ENCODE data around the gene PDK1.

Gene PDK1

DNA sequence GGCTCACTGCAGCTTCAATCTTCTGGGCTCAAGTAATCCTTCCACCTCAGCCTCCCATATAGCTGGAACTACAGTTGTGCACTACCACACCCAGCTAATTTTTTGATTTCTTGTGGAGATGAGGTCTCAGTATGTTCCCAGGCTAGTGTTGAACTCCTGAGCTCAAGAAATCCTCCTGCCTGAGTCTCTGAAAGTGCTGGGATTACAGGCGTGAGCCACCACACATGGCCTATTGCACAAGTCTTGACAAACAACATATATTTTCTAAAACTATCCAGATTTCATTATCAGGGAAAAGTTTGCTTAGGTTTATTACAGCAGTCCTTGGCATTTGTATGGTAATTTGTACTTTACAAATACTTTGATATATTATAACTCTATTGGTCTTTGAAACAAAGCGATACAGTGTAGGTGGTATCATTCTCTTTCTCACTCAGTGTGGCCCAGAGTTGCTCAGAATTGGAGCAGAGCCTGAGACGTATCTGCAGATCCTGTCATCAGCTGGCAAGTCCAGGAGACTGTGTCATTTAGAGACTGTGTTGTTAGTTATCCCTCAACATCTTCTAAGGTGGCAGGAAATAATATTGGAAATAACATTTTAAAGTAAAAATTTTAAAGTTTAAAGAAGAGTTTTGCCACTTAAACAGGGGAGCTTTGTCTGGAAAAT, 41.4 kb downstream of the PDK1 start:
- DNase-seq: no peak

DNA sequence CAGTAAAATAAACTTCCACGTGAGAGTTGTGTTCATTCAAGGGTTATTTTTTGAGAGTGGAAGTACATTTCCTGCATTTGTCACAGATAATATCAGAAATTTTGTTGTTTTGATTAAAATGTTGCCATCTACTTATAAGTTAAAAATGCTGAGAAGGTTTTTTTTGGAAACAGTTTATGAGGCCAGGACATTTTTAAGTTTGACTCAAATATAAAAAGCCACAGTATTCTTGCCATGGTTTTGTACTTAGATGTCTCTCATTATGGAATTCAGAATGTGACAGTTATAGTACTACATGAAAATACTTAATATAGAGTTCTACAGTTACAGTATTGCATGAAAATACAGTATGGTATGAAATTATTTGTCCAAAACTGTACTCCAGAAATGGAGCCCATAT, 44.1 kb downstream of the PDK1 start:
- DNase-seq: no peak

DNA sequence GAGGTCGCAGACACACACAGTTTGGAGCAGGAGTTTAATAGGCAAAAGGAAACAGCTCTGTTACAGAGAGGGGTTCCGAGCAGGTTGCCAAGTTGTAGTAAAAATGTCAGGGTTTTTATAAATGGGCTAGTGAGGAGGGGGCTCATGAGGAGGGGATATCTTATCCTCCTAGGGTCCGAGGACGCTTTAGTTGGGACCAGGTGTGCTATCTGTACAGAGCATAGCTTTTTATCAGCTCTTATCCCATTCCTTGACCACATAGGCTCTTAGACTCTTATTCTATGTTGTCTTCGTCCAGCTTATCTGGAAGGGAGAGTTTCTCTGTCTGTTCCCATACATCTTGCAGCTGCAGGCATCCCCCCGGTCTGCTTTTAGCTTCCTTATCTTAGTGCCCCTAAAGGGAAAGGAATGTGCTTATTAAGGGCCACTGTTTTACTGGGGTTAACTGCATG, 44.7 kb downstream of the PDK1 start:
- DNase-seq: no peak

DNA sequence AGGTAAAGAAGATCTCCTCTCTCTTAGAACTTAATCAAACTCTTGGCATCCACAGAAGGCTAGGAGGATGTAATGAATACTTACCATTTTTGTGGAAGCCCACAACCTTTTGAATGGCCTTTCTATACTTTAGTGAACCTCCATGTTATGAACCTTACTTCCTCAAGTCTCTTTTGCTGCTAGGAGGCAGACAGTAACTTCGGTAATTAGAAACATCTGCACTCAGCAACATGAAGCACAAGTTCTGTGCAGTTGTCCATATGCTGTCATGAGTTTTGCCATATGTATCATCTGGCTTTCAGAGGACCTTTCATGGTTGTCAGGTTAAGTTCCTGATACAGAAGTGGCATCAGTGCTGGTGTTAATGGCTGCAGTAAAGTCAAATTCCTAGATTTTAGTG, 50.4 kb downstream of the PDK1 start:
- no peak for DNase-seq

DNA sequence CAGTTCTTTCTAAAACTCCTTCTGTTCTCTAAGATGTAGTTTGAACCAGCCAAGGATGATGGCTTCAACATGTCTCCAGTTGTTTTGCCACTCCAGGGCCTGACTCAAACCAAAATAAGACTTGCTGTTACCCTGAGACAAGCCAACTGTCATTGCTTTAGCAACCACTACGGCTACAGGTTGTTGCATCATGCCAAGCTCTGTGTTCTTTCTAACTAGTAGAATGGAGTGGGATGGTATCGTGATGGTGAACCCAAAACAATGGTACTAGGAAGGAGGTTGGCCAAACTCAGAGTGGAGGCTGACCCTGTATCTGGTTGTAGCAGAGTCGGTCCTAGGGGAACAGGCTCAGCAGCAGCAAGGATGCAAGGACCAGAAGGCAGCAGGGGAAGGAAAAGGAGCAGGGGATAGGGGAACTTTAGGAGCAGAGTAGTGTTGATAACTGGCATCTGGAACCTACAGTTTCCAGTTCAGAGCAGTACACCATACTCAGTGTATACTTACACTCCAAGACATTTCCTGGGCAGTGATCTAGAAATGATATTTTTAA, 51.6 kb downstream of the PDK1 start:
- DNase-seq: no peak

DNA sequence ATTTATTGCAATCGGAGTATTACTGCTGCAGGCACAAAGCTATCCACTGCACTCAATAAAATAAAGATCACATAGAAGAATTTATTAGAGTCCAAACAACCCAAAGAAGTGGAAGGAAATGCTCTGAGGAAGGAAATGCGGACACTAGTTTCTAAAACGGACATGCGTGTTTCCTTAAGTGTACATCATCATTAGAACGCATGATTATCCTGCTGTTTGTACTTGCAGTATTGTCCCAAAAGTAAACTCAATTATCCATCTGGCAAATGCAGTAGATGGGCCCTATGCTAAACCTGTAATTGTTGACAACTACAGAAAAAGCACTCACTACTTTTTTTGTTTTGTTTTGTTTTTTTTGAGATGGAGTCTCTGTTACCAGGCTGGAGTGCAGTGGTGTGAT, 53.6 kb downstream of the PDK1 start:
- no peak for DNase-seq

DNA sequence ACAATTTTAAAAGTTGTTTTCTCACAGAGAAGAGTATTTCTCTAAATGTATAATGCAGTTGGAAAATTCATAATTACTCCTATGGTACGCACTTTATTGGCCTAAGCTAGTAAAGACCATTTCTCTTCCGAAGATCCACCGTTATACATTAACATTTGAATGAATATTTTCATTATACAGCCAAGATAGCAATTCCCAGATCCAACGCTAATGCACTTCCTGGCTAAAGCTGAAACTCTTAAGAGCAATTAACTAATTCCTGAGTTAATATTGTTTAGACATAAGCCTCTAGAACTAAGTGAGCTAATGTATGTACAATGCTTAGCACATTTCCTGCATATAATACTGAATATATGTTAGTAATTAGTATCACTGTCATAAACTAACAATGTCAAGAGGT, 56.2 kb downstream of the PDK1 start:
- no peak for DNase-seq

DNA sequence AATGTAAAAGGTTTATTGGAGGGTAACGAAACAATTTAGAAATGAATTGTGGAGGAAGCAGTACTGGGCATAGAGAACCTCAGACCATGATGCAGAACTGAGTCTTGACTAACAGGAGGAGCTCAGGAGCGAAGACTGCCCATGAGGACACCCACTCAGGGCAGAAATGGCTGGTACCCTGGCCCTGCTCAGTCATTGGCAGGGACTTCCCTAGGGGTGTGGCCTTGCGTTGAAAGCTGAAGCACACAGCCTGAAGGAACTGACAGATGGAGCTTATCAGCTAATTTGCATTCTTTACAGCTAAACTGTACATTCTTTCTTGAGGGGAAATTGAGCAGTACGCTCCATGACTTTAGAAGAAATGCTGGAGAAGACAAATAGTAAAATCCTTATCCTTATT, 57.1 kb downstream of the PDK1 start:
- DNase-seq: no peak

DNA sequence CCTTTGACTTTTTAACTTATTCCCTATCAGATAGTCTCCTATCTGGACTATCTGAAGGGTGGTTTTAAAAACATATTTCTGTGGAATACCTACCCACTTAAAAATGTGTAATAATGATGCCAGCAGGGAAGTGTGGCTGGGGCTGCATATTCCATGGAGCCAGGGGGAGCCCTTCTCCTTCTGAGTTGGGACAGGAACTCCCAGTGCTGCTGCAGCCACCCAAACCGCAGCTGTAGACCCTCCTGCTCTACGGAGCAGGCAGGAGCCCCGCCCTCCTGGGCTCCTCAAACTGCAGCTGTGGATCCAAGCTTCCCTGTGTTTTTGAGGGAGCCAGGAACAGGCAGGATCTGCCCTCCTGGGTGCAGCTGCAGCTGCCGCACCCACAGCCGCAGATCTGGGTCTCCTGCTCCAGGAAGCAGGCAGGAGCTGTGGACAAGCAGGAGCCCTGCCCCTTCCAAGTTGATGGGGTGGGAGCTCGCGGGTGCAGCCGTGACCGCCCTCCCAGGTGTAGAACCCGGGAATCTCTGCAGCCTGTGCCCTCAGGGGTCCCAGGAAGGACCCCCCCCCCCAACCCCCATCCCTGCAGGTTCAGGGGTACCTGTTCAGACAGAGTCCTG, 57.8 kb downstream of the PDK1 start:
- DNase-seq: no peak

DNA sequence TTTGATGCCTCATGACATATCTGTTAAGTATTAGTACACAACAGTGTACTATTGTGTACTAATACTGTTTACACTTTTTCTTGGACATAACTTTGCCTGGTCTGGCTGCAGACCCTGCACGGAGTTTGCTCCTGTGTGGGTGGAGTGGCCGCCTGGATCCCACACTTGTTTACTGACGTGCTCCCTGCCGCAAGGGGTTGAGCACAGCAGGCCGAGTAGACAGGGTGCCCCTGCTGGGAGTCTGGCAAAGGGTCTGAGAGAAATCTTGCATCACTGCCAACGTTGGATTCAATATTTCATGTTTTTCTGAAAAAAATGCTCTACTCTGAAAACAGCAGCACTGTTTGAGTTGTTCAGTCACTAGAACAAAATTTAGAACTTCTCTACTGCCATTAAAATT, 59.0 kb downstream of the PDK1 start:
- DNase-seq: no peak

DNA sequence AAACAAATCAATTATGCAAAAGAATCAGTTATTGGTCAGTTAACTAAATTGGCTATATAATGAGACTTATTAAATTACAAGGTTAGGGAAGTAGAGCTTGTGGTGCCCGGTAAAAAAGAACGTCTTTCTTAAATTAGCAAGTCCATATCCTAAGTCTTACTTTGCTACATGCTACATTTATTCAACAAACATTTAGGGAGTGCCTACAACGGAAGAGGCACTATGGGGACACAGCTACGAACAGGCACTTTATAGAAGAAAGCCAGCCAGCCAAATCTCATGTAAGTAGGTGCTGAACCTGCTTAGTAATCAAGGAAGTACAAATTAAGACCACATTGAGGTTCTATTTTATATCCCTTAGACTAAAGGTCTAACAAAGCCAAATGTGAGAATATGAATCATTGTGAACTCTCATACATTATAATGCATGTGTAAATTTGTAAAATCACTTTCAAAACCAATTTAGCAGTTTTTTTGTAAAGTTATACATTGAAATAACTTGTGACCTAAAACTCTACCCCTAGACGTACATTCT, 59.9 kb downstream of the PDK1 start:
- DNase-seq: no peak

DNA sequence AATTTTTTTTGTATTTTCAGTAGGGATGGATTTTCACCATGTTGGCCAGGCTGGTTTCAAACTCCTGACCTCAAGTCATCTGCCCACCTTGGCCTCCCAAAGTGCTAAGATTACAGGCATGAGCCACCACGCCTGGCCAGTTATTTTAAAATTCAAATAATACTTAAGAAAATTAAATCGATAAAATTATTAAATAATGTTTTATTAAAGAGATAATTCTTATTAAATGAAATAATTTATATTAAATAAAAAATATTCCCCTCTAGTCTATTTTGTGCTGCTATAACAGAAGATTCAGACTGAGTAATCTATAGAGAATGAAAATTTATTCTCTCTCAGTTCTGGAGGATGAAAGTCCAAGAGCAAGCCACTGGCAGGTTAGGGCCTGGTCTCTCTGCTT, 61.2 kb downstream of the PDK1 start:
- no peak for DNase-seq

DNA sequence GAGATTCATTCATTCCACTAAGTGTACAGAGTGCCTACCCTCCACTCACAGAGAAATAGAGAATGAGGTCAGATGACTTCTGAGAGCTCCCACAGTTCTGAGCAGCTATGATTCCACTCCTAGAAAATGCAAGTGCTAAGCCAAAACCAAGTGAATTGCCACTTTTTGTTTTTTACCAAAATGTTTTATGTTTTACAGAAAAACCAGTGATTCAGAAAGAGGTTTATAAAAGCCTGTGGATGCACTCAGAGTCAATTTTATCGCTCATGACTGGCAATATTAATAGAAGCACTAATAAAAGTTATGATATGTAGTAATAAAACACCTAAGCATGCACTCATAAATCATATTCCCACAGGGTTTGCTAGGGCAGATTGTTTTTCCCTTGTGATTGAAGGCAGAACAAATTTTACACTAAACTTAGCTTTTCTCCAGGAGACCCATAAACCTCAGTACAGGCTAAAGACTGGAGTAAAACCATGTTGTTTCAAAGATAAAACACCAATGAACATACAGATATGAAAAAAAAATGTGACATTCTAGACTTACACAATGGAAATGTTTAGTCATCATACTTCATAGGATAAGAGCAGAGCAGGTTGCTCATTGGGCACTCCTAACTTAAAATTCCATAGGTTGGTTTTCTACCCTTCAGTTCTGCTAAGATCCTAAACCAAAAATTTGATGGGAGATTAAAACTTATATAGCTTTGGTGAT, 67.5 kb downstream of the PDK1 start:
- DNase-seq: no peak

DNA sequence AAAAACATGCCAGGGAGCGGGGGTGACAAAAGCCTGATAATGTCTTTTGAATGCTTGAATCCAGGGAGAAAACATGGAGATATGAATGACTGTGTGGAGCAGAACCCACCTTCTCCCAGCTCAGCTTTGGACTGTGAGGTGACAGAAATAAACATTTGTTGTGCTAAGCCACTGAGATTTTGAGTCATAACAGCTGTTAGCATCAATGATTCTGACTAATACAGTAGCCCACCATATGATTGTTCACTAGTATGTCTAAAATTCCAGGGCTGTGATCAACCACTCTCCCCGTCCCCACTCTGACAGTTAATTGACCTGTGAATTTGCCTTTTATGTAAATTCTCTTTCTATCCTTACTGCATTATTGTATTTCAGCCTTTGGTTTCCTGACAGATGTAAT, 69.1 kb downstream of the PDK1 start:
- DNase-seq: no peak

DNA sequence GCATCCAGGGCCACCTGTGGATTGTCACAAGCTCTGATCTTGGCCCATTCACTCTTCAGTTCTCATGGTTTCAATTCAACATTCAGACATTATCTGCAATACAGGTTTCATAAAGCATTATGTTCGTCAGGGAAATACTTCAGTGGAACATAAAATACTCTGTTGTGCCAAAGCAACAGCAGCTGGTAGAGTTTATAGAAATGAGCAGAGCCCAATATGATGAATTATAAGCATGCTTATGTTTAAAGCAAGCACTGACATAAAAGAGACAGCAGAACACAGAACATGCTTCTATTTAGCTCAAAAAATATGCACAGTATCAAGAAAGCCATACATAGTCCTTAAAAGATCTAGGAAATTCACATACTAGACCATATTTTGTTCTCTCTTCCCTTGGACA, 71.3 kb downstream of the PDK1 start:
- DNase-seq: no peak

DNA sequence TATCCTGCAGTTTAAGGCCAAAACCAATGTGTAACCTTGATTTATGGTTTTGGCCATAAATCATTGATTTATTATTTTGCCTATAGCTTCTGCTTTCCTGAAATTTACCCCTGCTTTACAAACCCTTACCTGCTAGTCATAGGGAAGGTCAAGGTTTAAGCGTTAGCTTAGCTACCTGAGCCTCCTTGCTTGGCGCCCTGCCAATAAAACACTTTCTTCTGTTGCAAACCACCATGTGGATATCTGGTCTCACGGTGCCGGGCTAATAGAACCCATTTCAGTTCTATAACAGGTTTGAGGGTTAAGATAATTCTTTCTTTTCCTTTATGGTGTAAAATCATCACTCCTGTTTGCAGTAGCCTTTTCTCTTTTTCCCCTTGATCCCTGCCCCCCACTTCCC, 72.2 kb downstream of the PDK1 start:
- DNase-seq: no peak

DNA sequence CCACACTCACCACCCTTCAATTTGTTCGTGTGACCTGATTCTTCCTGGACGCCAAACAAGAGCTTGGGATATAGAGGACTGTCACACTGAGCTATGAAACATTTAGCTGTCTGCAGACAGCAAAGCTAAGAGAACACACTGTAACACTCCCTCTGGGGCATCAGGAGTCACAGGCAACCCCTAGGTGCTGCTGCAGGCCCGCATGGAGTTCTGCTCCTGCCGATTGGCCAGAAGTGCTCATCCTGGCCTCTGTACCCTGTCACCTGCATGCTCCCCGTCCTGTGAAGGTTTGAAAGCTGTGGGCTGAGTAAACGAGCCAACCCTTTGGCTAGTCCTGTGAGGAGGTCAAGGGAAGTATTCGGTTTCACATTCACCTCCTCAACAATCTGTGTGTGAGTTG, 73.7 kb downstream of the PDK1 start:
- no peak for DNase-seq

DNA sequence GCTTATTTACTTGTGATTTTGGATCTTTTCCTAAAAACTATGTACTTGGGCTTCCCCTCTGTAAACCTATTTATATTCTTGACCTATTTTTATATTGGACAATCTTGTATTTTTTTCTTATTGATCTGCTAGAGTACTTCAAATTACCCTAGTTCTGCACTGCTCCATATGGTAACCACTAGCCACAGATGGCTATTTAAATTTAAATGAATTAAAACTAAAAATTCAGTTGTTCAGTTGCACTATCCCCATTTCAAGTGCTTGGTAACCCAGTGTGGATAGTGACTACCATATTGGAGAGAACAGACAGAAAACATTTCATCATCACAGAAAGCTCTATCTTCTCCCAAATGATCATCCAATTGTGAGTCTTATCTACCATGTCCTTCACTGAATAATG, 74.3 kb downstream of the PDK1 start:
- DNase-seq: no peak

DNA sequence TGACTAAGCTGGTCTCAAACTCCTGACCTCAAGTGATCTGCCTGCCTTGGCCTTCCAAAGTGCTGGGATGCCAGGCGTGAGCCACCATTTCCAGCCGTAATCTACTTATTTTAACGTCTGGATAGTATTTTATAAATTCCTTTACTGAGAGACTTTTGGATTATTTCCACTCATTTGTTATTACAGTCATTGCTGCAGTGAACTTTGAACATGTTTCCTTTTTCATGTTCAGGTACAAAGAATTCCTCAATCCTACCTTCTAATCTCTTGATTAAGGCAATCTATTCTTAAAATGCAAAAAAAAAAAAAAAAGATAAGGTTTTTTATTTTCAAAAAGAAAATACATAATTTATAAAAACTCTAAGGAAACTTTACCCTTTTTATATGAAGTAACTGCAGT, 78.6 kb downstream of the PDK1 start:
- no peak for DNase-seq

DNA sequence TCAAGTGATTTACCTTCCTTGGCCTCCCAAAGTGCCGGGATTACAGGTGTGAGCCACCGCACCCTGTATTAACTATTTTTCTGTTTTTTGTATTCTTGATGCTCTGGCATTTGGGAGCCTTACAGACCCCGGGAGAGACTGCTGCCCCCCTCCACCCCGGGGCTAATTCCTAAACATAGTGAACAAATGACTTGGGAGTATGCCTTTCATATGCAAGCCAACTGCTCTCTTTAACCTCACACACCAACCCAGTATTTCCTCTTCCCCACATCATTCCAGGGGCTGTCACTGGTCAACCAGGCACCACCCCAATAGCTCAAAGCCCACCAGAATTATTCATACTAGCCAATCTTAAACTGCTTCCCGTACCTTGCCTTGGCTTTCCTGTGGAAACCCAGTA, 79.7 kb downstream of the PDK1 start:
- DNase-seq: no peak

DNA sequence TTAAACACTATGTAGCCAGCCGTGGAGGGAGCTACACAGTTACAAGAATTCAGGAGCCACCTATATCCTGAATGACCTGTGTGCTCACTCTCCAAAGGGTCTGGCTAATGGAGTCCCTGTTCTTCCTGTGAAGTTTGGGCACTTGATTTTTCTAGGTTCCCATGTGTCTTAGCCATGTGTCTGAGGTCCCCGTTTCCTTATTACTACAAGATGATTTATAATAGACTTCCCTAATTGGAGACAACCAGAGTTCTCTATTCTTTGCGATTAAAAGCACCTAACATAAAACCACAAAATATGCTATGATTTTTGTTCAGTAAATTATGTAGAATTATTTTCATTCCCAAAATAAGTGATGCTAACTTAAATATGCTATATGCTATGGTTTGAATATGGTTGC, 83.4 kb downstream of the PDK1 start:
- peak; percentile 4 to 10 for DNase-seq

DNA sequence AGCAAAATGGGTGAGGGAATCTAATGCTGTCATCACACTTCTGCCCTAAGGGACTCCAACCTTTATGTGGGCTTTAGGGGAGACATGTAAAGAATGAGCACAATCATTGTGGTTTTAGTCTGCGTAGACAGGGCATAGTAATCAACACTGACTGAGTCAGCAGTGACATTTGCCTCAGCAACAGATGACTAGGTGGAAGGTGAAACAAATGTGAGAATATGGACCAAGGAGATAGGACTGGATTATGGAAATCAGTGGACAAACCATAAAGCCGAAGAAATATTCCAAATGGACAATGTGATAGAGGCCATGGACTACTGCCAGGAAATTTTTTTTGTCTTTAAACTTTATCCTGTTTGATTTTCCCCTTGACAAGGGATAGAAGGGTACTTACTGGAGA, 83.9 kb downstream of the PDK1 start:
- peak in 1 of 2 donors; percentile 5 for DNase-seq

DNA sequence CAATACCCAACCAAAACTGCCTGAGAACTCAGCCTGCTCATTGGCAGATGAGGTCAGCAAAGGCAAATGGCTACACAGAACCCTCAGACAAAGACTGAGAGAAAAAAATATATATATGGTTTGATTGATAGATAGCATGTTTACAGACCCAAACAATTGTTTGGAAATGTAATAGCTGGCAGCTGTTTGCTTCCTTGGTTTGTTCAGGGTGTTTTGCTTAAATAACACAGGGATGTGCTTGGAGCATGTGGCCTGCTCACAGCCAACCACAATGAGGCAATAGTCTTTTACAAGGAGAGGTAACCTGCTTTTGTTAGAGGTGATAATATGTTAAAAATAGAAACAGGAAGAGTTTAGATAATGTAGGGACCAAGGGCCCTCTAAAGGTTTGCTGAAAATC, 84.5 kb downstream of the PDK1 start:
- no peak for DNase-seq

Measured in inflammatory macrophage (primary cell).